Gastroesophageal sphincter (tissue), 4 donors: ENCODE results near the gene PROC. TPM values are rescaled to one million over a fixed set of nuclear protein-coding genes. Genes with fewer than 3 reads are reported as not detected.

Experiments
- ATAC-seq: fragments of 150-250 bp; one replicate; pipeline ENCODE4 v1.9.1; 2016; ENCODE audit warnings: mild to moderate bottlenecking, moderate library complexity
- H3K27ac ChIP-seq, 4 donors: fragments of 200-600 bp; sonication (generic) in 3 of 4; 1 replicate in 3 of 4; 2 replicates in 1 of 4; pipeline ENCODE4 v1.5.1; 2016 to 2019
- H3K27me3 ChIP-seq: fragments of 200-600 bp; sonication (generic); one replicate; pipeline ENCODE4 v1.5.1; 2019
- H3K36me3 ChIP-seq, 2 donors: fragments of 200-600 bp; sonication (generic); one replicate each; pipeline ENCODE4 v1.5.1; 2019; ENCODE audit warnings: control low read depth in 1 of 2
- H3K4me1 ChIP-seq, 3 donors: fragments of 200-600 bp; sonication (generic); 1 replicate in 2 of 3; 2 replicates in 1 of 3; pipeline ENCODE4 v1.5.1; 2016 to 2019; ENCODE audit warnings: control low read depth in 2 of 3
- H3K4me3 ChIP-seq, 2 donors: fragments of 200-600 bp; sonication (generic); one replicate each; pipeline ENCODE4 v1.5.1; 2019; ENCODE audit warnings: mild to moderate bottlenecking in 1 of 2, moderate library complexity in 1 of 2
- H3K9me3 ChIP-seq, 3 donors: fragments of 200-600 bp; sonication (generic); one replicate each; pipeline ENCODE4 v1.5.1; 2017 to 2019; ENCODE audit warnings: control low read depth in 2 of 3
- EP300 ChIP-seq: sonication (generic); formaldehyde crosslinking; IDR thresholded peaks from one replicate; pipeline ENCODE4 v1.6.1; 2017; ENCODE audit warnings: antibody characterized with exemption, mild to moderate bottlenecking
- POLR2A ChIP-seq, 2 donors: fragments of 450-650 bp; IDR thresholded peaks; one replicate each; pipeline ENCODE4 v1.6.1; 2017; ENCODE audit warnings: antibody characterized with exemption in 2 of 2, mild to moderate bottlenecking in 2 of 2, moderate library complexity in 1 of 2
- POLR2AphosphoS5 ChIP-seq: sonication (generic); formaldehyde crosslinking; IDR thresholded peaks from one replicate; pipeline ENCODE4 v1.6.1; 2017; ENCODE audit warnings: antibody characterized with exemption
- WGBS, 2 donors: methylation state at CpG; one replicate each; pipeline ENCODE4 v1.1.5; 2018; ENCODE audit warnings: low coverage in 1 of 2; 5-methylcytosine and 5-hydroxymethylcytosine counted together
- total RNA-seq, 4 donors: library from RNA; depleted of rRNA; stranded (reverse); fragments of >200 nt; gene quantifications; one replicate each; pipeline ENCODE4 v1.1.0, GENCODE V29; 2016
- TF ChIP-seq, protein P1 (sequence below), 4 experiments: fragments of 200-600 bp in 2 of 4; fragments of 450-650 bp in 2 of 4; sonication (generic) in 1 of 4; IDR thresholded peaks; one replicate each; pipeline ENCODE4 v1.5.1; 2017 to 2019; ENCODE audit warnings: antibody characterized with exemption in 4 of 4, mild to moderate bottlenecking in 2 of 4, moderate library complexity in 2 of 4

Gene PROC
- total RNA-seq, 4 donors from 2014 or later: not detected

DNA sequence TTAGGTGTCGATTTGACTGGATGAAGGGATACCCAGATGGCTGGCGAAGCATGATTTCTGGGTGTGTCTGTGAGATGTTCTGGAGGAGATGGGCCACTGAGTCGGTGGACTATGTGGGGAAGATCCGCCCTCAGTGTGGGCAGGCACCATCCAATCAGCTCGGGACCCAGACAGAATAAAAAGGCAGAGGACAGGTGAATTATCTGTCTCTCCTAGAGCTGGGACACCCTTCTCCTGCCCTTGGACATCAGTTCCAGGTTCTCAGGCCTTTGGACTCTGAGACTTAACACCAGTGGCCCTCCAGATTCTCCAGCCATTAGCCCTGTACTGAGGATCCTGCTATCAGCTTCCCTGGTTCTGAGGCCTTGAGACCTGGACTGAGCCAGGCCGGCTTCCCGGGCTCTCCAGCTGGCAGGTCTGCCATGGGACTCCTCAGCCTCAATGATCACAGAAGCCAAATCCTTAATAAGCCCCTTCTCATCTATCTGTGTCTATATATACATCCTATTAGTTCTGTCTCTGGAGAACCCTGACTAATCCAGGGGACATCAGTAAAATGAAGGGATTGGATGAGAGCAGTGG lies 11.7 kb downstream of the PROC start:
- no peak for ATAC-seq
- WGBS, 2 donors: 92 to 100% methylated on average over 2 to 5 of the region's 7 CpGs

DNA sequence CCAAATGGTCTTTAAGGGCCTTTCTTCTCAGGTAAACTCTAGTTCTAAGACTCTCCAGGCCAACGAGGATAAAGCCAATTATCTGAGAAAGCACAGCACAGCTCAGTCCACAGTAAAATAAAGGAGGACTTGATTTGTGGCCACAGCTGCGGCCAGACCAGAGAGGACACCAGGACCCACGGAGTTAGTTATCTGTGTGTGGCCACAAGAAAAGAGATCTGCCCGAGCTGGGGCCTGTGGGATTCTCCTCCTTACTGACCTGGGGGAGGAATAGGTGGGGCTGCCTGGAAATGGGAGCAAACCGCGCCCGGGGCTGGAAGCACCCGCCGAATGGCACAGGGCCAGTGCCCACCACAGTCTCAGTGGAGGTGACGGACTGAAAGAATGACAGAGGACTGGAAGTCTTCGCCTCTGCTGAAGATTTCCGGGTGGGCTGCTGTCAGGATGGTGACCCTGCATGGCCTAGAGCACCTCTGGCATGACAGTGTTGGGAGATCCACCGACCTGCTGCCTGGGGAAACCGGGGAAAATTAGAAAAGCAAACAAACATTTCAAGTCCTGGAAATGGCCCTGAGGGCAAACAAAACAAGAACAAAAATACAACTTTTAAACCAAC lies 13.3 kb downstream of the PROC start:
- ATAC-seq: no peak
- Histone ChIP-seq H3K27ac (no peak overlapping the region), H3K9me3 (no peaks in the 10 kb centered on the region), H3K4me1 (no peaks in the 10 kb centered on the region), H3K36me3 (peaks cover 0 to 16% of the 10 kb centered on the region in 2 donors), H3K27me3 (peaks cover 10% of the 10 kb centered on the region), H3K4me3 (no peak overlapping the region)
- TF ChIP-seq EP300 (no peak), POLR2AphosphoS5 (no peak), POLR2A (IDR thresholded peaks at IDR 0.05) (no peak)
- TF ChIP-seq, protein P1, sequence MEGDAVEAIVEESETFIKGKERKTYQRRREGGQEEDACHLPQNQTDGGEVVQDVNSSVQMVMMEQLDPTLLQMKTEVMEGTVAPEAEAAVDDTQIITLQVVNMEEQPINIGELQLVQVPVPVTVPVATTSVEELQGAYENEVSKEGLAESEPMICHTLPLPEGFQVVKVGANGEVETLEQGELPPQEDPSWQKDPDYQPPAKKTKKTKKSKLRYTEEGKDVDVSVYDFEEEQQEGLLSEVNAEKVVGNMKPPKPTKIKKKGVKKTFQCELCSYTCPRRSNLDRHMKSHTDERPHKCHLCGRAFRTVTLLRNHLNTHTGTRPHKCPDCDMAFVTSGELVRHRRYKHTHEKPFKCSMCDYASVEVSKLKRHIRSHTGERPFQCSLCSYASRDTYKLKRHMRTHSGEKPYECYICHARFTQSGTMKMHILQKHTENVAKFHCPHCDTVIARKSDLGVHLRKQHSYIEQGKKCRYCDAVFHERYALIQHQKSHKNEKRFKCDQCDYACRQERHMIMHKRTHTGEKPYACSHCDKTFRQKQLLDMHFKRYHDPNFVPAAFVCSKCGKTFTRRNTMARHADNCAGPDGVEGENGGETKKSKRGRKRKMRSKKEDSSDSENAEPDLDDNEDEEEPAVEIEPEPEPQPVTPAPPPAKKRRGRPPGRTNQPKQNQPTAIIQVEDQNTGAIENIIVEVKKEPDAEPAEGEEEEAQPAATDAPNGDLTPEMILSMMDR (IDR thresholded peaks at IDR 0.05): no peak
- WGBS, 2 donors: 65 to 68% methylated on average over 3 to 5 of the region's 14 CpGs

More for the DNA sequence above, 11.7 kb downstream of the PROC start:
- Histone ChIP-seq H3K27ac (no peak overlapping the region), H3K9me3 (no peaks in the 10 kb centered on the region), H3K36me3 (peaks cover 0 to 16% of the 10 kb centered on the region in 2 donors), H3K4me1 (no peaks in the 10 kb centered on the region), H3K27me3 (peaks cover 25% of the 10 kb centered on the region), H3K4me3 (no peak overlapping the region)
- TF ChIP-seq EP300: no peak
- TF ChIP-seq POLR2A (IDR thresholded peaks at IDR 0.05): no peak

DNA sequence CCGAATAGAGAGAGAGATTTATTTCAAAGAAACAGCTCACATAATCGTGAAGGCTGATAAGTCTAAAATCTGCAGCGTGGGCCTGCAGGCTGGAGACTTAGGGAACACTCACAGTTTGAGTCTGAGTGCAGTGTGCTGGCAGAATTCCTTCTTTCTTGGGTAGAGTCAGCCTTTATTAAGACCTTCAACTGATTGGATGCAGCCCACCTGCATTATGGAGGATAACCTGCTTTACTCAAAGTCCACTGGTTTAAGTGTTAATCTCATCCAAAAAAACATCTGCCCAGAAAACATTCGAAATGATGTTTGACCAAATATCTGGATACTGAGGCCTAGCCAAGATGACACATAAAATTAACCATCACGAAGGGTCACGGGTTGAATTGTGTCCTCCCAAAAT lies 16.3 kb downstream of the PROC start:
- Histone ChIP-seq H3K9me3 (peaks cover 0 to 3% (median 0%) of the 10 kb centered on the region in 3 donors), H3K27me3 (no peaks in the 10 kb centered on the region), H3K4me1 (no peaks in the 10 kb centered on the region), H3K4me3 (no peak overlapping the region), H3K27ac (no peak overlapping the region), H3K36me3 (peaks cover 0 to 6% of the 10 kb centered on the region in 2 donors)
- ATAC-seq: no peak
- WGBS, 2 donors: 92 to 97% methylated on average over 6 of the region's 6 CpGs
- TF ChIP-seq POLR2AphosphoS5 (no peak), EP300 (no peak), POLR2A (IDR thresholded peaks at IDR 0.05) (no peak)
- TF ChIP-seq, protein P1 (IDR thresholded peaks at IDR 0.05): no peak

DNA sequence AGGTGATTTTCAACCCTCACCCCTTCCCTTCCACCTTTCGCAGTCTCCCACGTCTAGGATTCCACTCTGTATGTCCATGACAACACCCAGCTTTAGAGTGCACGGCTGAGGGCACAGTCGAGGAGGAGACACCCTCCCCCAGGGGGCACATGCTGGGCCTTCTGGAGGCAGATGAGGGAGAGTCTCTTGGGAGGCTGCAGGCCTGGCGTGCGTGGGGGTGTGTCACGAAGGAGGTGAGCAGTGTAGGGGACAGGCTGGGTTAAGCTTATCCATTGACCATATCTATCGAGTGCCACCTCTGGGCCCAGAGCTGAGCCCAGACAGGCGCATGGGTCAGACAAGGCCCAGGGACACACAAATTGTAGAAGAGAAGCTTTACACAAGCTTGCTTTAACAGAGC lies 18.8 kb downstream of the PROC start:
- Histone ChIP-seq H3K27me3 (no peaks in the 10 kb centered on the region), H3K36me3 (no peaks in the 10 kb centered on the region), H3K4me3 (no peak overlapping the region), H3K9me3 (peaks cover 0 to 22% (median 0%) of the 10 kb centered on the region in 3 donors), H3K27ac (no peak overlapping the region), H3K4me1 (no peaks in the 10 kb centered on the region)
- no peak for ATAC-seq
- WGBS, 2 donors: 73 to 75% methylated on average over 3 to 4 of the region's 9 CpGs
- TF ChIP-seq, protein P1 (IDR thresholded peaks at IDR 0.05): no peak
- no peak for TF ChIP-seq EP300
- no peak for TF ChIP-seq POLR2A (IDR thresholded peaks at IDR 0.05)
- no peak for TF ChIP-seq POLR2AphosphoS5

DNA sequence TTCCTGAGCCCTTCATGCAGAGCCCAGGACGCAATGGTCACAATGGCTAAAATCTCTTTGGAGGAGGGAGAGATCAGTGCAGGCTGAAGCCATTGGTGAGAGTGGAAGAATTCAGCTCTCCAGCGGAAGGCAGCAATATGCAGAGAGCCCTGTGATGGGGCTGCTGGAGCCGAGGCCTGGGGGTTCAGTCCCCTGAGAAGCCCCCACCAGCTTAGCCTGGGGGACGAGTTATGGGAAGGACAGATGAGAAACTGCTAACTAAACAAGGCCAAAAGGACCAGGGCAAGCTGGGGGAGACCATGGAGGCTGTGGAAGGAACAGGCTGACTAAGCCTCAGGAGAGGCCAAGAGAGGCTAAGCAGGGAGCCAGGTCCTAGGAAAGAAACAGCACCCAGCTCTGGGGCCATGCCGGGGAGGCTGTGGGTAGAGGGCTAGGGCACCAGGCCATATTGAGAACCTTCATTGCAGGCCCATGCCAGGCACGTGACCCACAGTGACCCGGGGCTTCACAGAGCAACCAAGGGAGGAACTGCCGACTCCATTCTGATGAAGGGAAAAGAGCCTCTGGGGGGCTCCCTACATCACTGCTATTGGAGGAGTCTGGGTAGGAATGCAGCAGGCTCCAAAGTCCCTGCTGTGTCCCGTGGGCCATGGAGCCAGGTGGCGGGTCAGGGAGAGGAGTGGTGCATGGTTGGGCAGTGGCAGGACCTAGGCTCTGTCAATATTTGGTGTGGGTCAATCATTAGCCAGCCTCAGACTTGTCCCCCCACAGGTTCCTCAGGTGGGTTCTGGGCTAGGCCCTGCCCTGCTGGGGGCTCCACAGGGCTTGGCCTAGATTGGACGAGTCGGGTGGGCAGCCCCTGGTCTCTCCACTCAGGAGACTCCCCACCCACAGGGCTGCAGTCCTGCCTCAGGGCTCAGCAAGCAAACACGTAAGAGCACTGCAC lies 19.8 kb downstream of the PROC start:
- no peak overlapping the region for H3K27ac ChIP-seq
- WGBS, 2 donors: 90 to 95% methylated on average over 3 to 7 of the region's 13 CpGs
- TF ChIP-seq POLR2AphosphoS5: no peak
- TF ChIP-seq, protein P1 (IDR thresholded peaks at IDR 0.05): no peak
- TF ChIP-seq POLR2A (IDR thresholded peaks at IDR 0.05): no peak
- no peak for TF ChIP-seq EP300
- H3K4me1 ChIP-seq: no peaks in the 10 kb centered on the region
- ATAC-seq: no peak
- no peaks in the 10 kb centered on the region for H3K36me3 ChIP-seq
- H3K27me3 ChIP-seq: no peaks in the 10 kb centered on the region
- H3K4me3 ChIP-seq: no peak overlapping the region
- peaks cover 0 to 22% (median 0%) of the 10 kb centered on the region in 3 donors for H3K9me3 ChIP-seq
